WTC11 (cell line): ENCODE measurements around the gene CHIA. TPM values are rescaled to one million over a fixed set of nuclear protein-coding genes. Genes with fewer than 3 reads are reported as not detected.

Experiments used
- ATAC-seq: fragments of 200-7000 bp; cut with Tn5 transposase; 2 replicates; pipeline ENCODE4 v1.10.0; 2021; ENCODE audit warnings: mild to moderate bottlenecking, moderate library complexity
- CTCF ChIA-PET: fragments of 300-600 bp; sonication (Branson Sonifier 250); formaldehyde crosslinking; loops from one replicate; lab custom pipeline; 2021; ENCODE audit warnings: antibody characterized with exemption; lab: Charles Lee
- POLR2A ChIA-PET: fragments of 350-600 bp; sonication (Branson Sonifier 250); formaldehyde crosslinking; loops from one replicate; lab custom pipeline; 2021; ENCODE audit warnings: antibody characterized with exemption; lab: Charles Lee
- DNase-seq: peaks from one replicate; pipeline ENCODE4 v3.0.0; 2021; ENCODE audit warnings: low spot score
- H3K27ac Mint-ChIP-seq: 2 replicates; pipeline ENCODE4 v1.8.0; 2021; ENCODE audit warnings: mixed read lengths
- H3K27me3 Mint-ChIP-seq: 2 replicates; pipeline ENCODE4 v1.8.0; 2021; ENCODE audit warnings: low read depth, mild to moderate bottlenecking, moderate library complexity, mixed read lengths
- H3K36me3 Mint-ChIP-seq: 2 replicates; pipeline ENCODE4 v1.8.0; 2021; ENCODE audit warnings: mixed read lengths
- H3K4me1 Mint-ChIP-seq: 2 replicates; pipeline ENCODE4 v1.8.0; 2022; ENCODE audit warnings: mixed read lengths
- H3K4me3 Mint-ChIP-seq: 2 replicates; pipeline ENCODE4 v1.8.0; 2021; ENCODE audit warnings: mild to moderate bottlenecking, moderate library complexity, mixed read lengths
- H3K9me3 Mint-ChIP-seq: 2 replicates; pipeline ENCODE4 v1.8.0; 2021; ENCODE audit warnings: mixed read lengths
- ATF6 ChIP-seq: sonication (generic); formaldehyde crosslinking; IDR thresholded peaks from 2 replicates; pipeline ENCODE4 v1.8.1; 2023; ENCODE audit warnings: mild to moderate bottlenecking, missing genetic modification reagents
- CBFB ChIP-seq: sonication (generic); formaldehyde crosslinking; IDR thresholded peaks from 2 replicates; pipeline ENCODE4 v1.8.1; 2022; ENCODE audit warnings: mild to moderate bottlenecking, low read depth, missing genetic modification reagents
- CREB1 ChIP-seq: sonication (generic); formaldehyde crosslinking; IDR thresholded peaks from 2 replicates; pipeline ENCODE4 v1.8.0; 2023; ENCODE audit warnings: mild to moderate bottlenecking, missing genetic modification reagents
- CREM ChIP-seq: sonication (generic); formaldehyde crosslinking; IDR thresholded peaks from 2 replicates; pipeline ENCODE4 v1.8.1; 2022; ENCODE audit warnings: mild to moderate bottlenecking, missing genetic modification reagents, moderate library complexity
- E2F4 ChIP-seq: sonication (generic); formaldehyde crosslinking; IDR thresholded peaks from 2 replicates; pipeline ENCODE4 v1.8.1; 2022; ENCODE audit warnings: low read depth, mild to moderate bottlenecking, moderate library complexity, missing genetic modification reagents, borderline replicate concordance
- E2F5 ChIP-seq: sonication (generic); formaldehyde crosslinking; IDR thresholded peaks from 2 replicates; pipeline ENCODE4 v1.8.1; 2022; ENCODE audit warnings: mild to moderate bottlenecking, moderate library complexity, missing genetic modification reagents
- ESRRA ChIP-seq: sonication (generic); formaldehyde crosslinking; IDR thresholded peaks from 2 replicates; pipeline ENCODE4 v1.8.1; 2022; ENCODE audit warnings: mild to moderate bottlenecking, missing genetic modification reagents, borderline replicate concordance
- ETV6 ChIP-seq: sonication (generic); formaldehyde crosslinking; IDR thresholded peaks from 2 replicates; pipeline ENCODE4 v1.8.1; 2022; ENCODE audit warnings: mild to moderate bottlenecking, missing genetic modification reagents
- FOXK1 ChIP-seq: sonication (generic); formaldehyde crosslinking; IDR thresholded peaks from 2 replicates; pipeline ENCODE4 v1.8.0; 2022; ENCODE audit warnings: mild to moderate bottlenecking, moderate library complexity, missing genetic modification reagents
- FOXP1 ChIP-seq: sonication (generic); formaldehyde crosslinking; IDR thresholded peaks from 2 replicates; pipeline ENCODE4 v1.8.0; 2022; ENCODE audit warnings: missing genetic modification reagents, mild to moderate bottlenecking, moderate library complexity, borderline replicate concordance
- GTF2I ChIP-seq: fragments of 250-450 bp; sonication (Bioruptor Pico); conservative IDR thresholded peaks from 2 replicates; pipeline ENCODE4 v1.4.0; 2021; ENCODE audit warnings: mild to moderate bottlenecking
- IRF1 ChIP-seq: sonication (generic); formaldehyde crosslinking; IDR thresholded peaks from 2 replicates; pipeline ENCODE4 v1.8.0; 2023; ENCODE audit warnings: missing genetic modification reagents
- MXD4 ChIP-seq: fragments of 250-450 bp; sonication (Bioruptor Pico); IDR thresholded peaks from 2 replicates; pipeline ENCODE4 v1.8.0; 2021; ENCODE audit warnings: mild to moderate bottlenecking, moderate library complexity, borderline replicate concordance
- NFATC4 ChIP-seq: fragments of 250-450 bp; sonication (Bioruptor Pico); IDR thresholded peaks from 2 replicates; pipeline ENCODE4 v1.9.0; 2021; ENCODE audit warnings: mild to moderate bottlenecking
- RELA ChIP-seq: sonication (generic); formaldehyde crosslinking; IDR thresholded peaks from 2 replicates; pipeline ENCODE4 v1.8.1; 2022; ENCODE audit warnings: missing genetic modification reagents, mild to moderate bottlenecking, borderline replicate concordance
- ZBTB21 ChIP-seq: sonication (generic); formaldehyde crosslinking; IDR thresholded peaks from 2 replicates; pipeline ENCODE4 v1.8.1; 2023; ENCODE audit warnings: mild to moderate bottlenecking, missing genetic modification reagents, borderline replicate concordance
- ZBTB43 ChIP-seq: sonication (generic); formaldehyde crosslinking; IDR thresholded peaks from 2 replicates; pipeline ENCODE4 v1.8.1; 2023; ENCODE audit warnings: mild to moderate bottlenecking, missing genetic modification reagents
- ZMAT4 ChIP-seq: fragments of 250-450 bp; sonication (Bioruptor Pico); IDR thresholded peaks from 2 replicates; pipeline ENCODE4 v1.9.0; 2021; ENCODE audit warnings: mild to moderate bottlenecking
- ZNF138 ChIP-seq: sonication (generic); formaldehyde crosslinking; conservative IDR thresholded peaks from 2 replicates; pipeline ENCODE4 v1.8.1; 2022; ENCODE audit warnings: mild to moderate bottlenecking, moderate library complexity, missing genetic modification reagents
- ZNF396 ChIP-seq: fragments of 250-450 bp; sonication (Bioruptor Pico); IDR thresholded peaks from 2 replicates; pipeline ENCODE4 v1.8.0; 2021; ENCODE audit warnings: mild to moderate bottlenecking, moderate library complexity, borderline replicate concordance
- ZNF416 ChIP-seq: fragments of 250-450 bp; sonication (Bioruptor Pico); IDR thresholded peaks from 2 replicates; pipeline ENCODE4 v1.9.0; 2021; ENCODE audit warnings: mild to moderate bottlenecking, inconsistent platforms
- total RNA-seq: library from RNA; stranded (reverse); gene quantifications from 3 replicates; pipeline ENCODE4 v1.2.3, GENCODE V29; 2021
- TF ChIP-seq, protein P1 (sequence below): sonication (generic); formaldehyde crosslinking; IDR thresholded peaks from 2 replicates; pipeline ENCODE4 v1.8.1; 2023; ENCODE audit warnings: mild to moderate bottlenecking, missing genetic modification reagents, moderate library complexity
- TF ChIP-seq, protein P2 (sequence below): fragments of 250-450 bp; sonication (Bioruptor Pico); IDR thresholded peaks from 2 replicates; pipeline ENCODE4 v1.9.0; 2021; ENCODE audit warnings: mild to moderate bottlenecking

Gene CHIA
- total RNA-seq, 1 experiment from 2014 or later = not detected

- POLR2A ChIA-PET = no interaction called here
- DNase-seq (no peak), ATAC-seq (no peak)
- H3K4me1 Mint-ChIP-seq = peaks cover 24% of the 10 kb centered on the region
- no peak for TF ChIP-seq FOXP1 (CRISPR knock-in tag)
- TF ChIP-seq, all 79 proteins: peak for 0
- H3K36me3 Mint-ChIP-seq = peaks cover 9% of the 10 kb centered on the region
- H3K27me3 Mint-ChIP-seq = peaks cover 15% of the 10 kb centered on the region
- H3K9me3 Mint-ChIP-seq = peaks cover 26% of the 10 kb centered on the region
- CTCF ChIA-PET = no interaction called here
- H3K4me3 Mint-ChIP-seq = no peak overlapping the region
- no peak overlapping the region for H3K27ac Mint-ChIP-seq
Measured at GRCh38 chr1:111275079-111275478, 15.6 kb upstream of the CHIA start.

DNA sequence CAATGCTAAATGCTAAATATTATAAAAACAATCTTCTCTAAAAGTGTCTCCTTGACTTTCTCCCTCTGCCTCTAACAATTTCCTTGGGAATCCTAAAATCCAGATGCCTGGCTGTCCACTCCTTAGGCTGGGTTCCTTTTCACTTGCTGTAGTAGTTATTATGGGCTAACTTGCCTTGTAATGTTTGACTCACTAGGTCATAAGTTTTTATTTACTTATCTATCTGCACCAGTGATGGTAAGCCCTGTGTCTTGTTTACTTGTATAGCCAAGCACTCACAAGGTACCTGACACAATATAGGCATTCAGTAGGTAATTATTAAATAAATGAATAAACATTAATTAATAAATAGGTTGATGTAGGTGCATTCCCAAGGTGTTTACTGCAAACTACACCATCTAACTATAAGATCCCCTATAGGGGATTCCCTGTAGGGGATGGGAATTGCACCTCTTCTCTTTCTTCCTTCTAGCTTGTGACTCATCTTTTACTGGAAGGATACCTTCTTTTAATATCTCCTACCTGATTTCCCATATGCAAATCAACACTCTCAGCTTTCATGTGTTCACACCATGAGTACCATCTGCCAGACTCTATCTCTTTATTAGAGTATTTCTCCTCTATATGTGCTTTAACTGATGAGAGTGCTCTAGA, 14.7 kb upstream of the CHIA start:
- Mint-ChIP-seq H3K4me3 (no peak overlapping the region), H3K9me3 (peaks cover 26% of the 10 kb centered on the region), H3K36me3 (peaks cover 9% of the 10 kb centered on the region), H3K4me1 (peaks cover 23% of the 10 kb centered on the region), H3K27me3 (peaks cover 7% of the 10 kb centered on the region)
- no peak for ATAC-seq
- CTCF ChIA-PET = no interaction called here
- POLR2A ChIA-PET = no interaction called here
- no peak for DNase-seq
- no peak for TF ChIP-seq CBFB (CRISPR knock-in tag)
- TF ChIP-seq ZMAT4 = no peak
- TF ChIP-seq, protein P1, sequence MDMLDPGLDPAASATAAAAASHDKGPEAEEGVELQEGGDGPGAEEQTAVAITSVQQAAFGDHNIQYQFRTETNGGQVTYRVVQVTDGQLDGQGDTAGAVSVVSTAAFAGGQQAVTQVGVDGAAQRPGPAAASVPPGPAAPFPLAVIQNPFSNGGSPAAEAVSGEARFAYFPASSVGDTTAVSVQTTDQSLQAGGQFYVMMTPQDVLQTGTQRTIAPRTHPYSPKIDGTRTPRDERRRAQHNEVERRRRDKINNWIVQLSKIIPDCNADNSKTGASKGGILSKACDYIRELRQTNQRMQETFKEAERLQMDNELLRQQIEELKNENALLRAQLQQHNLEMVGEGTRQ (CRISPR knock-in tag) = no peak
- TF ChIP-seq ZBTB21 (CRISPR knock-in tag) = no peak
- no peak for TF ChIP-seq ETV6 (CRISPR knock-in tag)
- no peak for TF ChIP-seq E2F5 (CRISPR knock-in tag)
- TF ChIP-seq E2F4 = no peak
- TF ChIP-seq ESRRA (CRISPR knock-in tag) = no peak
- TF ChIP-seq ZBTB43 (CRISPR knock-in tag) = no peak
- TF ChIP-seq ZNF416 (CRISPR knock-in tag) = no peak
- TF ChIP-seq CREB1 = no peak
- no peak for TF ChIP-seq ZNF138 (CRISPR knock-in tag)
- no peak for TF ChIP-seq ATF6 (CRISPR knock-in tag)
- TF ChIP-seq CREM = no peak
- no peak for TF ChIP-seq ZNF396 (CRISPR knock-in tag)
- TF ChIP-seq, all 79 proteins: peak for 0
- H3K27ac Mint-ChIP-seq = no peak overlapping the region

GRCh38 chr1:111279144-111279543, 11.5 kb upstream of the CHIA start:
- Mint-ChIP-seq H3K27me3 (no peaks in the 10 kb centered on the region; the same call in 1 of the 2 replicates), H3K27ac (no peak overlapping the region), H3K4me1 (peaks cover 5% of the 10 kb centered on the region), H3K36me3 (peaks cover 9% of the 10 kb centered on the region), H3K4me3 (no peak overlapping the region), H3K9me3 (peaks cover 21% of the 10 kb centered on the region)
- ATAC-seq (no peak), DNase-seq (no peak)
- ChIA-PET POLR2A (no interaction called here), CTCF (no interaction called here)
- TF ChIP-seq IRF1 (CRISPR knock-in tag) = no peak
- TF ChIP-seq CREM = no peak
- no peak for TF ChIP-seq GTF2I
- no peak for TF ChIP-seq NFATC4 (CRISPR knock-in tag)
- no peak for TF ChIP-seq FOXK1 (CRISPR knock-in tag)
- no peak for TF ChIP-seq RELA (CRISPR knock-in tag)
- TF ChIP-seq, protein P2, sequence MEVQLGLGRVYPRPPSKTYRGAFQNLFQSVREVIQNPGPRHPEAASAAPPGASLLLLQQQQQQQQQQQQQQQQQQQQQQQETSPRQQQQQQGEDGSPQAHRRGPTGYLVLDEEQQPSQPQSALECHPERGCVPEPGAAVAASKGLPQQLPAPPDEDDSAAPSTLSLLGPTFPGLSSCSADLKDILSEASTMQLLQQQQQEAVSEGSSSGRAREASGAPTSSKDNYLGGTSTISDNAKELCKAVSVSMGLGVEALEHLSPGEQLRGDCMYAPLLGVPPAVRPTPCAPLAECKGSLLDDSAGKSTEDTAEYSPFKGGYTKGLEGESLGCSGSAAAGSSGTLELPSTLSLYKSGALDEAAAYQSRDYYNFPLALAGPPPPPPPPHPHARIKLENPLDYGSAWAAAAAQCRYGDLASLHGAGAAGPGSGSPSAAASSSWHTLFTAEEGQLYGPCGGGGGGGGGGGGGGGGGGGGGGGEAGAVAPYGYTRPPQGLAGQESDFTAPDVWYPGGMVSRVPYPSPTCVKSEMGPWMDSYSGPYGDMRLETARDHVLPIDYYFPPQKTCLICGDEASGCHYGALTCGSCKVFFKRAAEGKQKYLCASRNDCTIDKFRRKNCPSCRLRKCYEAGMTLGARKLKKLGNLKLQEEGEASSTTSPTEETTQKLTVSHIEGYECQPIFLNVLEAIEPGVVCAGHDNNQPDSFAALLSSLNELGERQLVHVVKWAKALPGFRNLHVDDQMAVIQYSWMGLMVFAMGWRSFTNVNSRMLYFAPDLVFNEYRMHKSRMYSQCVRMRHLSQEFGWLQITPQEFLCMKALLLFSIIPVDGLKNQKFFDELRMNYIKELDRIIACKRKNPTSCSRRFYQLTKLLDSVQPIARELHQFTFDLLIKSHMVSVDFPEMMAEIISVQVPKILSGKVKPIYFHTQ (CRISPR knock-in tag) = no peak
- TF ChIP-seq MXD4 (CRISPR knock-in tag) = no peak
- no peak for TF ChIP-seq CREB1
